NT2/D1 (cell line): Measurements from ENCODE around the gene TPSAB1.

Experiments
- DNase-seq: peaks from one replicate; pipeline ENCODE4 v3.0.0-alpha.2; 2011; ENCODE audit warnings: low read depth, low spot score
- H3K27me3 ChIP-seq: 2 replicates; pipeline ENCODE4 v1.6.0; 2011; ENCODE audit warnings: mild to moderate bottlenecking; ENCODE audit not compliant: insufficient read length, insufficient read depth
- H3K36me3 ChIP-seq: 2 replicates; pipeline ENCODE4 v1.6.1; 2011; ENCODE audit warnings: mild to moderate bottlenecking, low read length, mixed read lengths; ENCODE audit not compliant: insufficient read depth, insufficient read length
- H3K4me1 ChIP-seq: 2 replicates; pipeline ENCODE4 v1.5.1; 2011; ENCODE audit not compliant: insufficient read depth, insufficient read length
- H3K4me3 ChIP-seq: 2 replicates; pipeline ENCODE4 v1.5.1; 2011; ENCODE audit warnings: low read depth; ENCODE audit not compliant: insufficient read length
- H3K9ac ChIP-seq: 2 replicates; pipeline ENCODE4 v1.6.0; 2011; ENCODE audit warnings: low read depth; ENCODE audit not compliant: insufficient read length
- H3K9me3 ChIP-seq: 2 replicates; pipeline ENCODE4 v1.5.1; 2011; ENCODE audit warnings: mild to moderate bottlenecking, low read length; ENCODE audit not compliant: insufficient read depth
- SUZ12 ChIP-seq: IDR thresholded peaks from 2 replicates; pipeline ENCODE4 v1.6.1; 2011; ENCODE audit not compliant: insufficient read length, insufficient read depth; ENCODE audit errors: extremely low read depth
- YY1 ChIP-seq: IDR thresholded peaks from 2 replicates; pipeline ENCODE4 v1.6.1; 2011; ENCODE audit not compliant: insufficient read length, insufficient read depth
- ZNF274 ChIP-seq: IDR thresholded peaks from 2 replicates; pipeline ENCODE4 v1.6.1; 2011; ENCODE audit warnings: mild to moderate bottlenecking, low read depth, low read length

Gene TPSAB1

DNA sequence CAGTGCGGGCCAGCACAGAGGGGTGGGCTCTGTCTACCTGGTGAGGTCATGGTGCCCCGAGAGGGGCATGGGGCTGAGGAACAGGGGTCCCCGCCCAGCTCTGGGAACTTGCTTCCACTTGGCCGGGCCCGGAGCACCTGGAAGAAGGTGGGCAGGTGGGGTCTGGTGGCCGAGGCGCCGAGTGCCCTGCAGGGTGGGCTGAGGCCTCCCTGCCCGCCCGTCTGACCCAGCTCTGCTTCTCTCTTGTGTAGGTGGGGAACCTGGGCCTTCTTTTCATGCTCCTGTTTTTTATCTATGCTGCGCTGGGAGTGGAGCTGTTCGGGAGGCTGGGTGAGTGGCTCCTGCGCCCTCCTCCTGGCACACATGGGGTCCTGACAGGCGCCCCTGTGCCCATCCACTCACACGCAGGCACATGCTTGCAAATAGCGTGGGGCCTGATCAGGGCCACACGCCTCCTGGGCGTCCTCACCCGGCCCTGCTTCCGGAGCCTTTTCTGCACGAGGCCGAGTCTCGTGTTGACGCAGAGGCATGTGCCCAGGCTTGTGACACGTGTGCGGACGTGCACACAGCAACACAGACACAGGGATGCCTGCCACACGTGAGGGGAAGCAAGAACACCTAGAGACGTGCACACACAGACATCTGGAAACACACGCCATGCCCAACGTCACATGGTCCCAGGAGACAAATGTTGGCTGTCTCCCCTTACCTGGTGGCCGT, 23.7 kb upstream of the TPSAB1 start:
- H3K36me3 ChIP-seq: peaks cover 92% of the 10 kb centered on the region
- no peak for DNase-seq
- H3K4me3 ChIP-seq: no peak overlapping the region
- no peak overlapping the region for H3K9ac ChIP-seq
- H3K9me3 ChIP-seq: no peaks in the 10 kb centered on the region
- H3K4me1 ChIP-seq: no peaks in the 10 kb centered on the region
- no peak for TF ChIP-seq YY1
- no peak for TF ChIP-seq SUZ12
- TF ChIP-seq ZNF274: no peak
- no peaks in the 10 kb centered on the region for H3K27me3 ChIP-seq

- H3K4me1 ChIP-seq: no peaks in the 10 kb centered on the region
- H3K4me3 ChIP-seq: no peak overlapping the region
- H3K9ac ChIP-seq: no peak overlapping the region
- DNase-seq: no peak
- no peaks in the 10 kb centered on the region for H3K9me3 ChIP-seq
- TF ChIP-seq SUZ12 (no peak), YY1 (no peak), ZNF274 (no peak)
- H3K36me3 ChIP-seq: peaks cover 93% of the 10 kb centered on the region
- H3K27me3 ChIP-seq: no peaks in the 10 kb centered on the region
Measured at GRCh38 chr16:1217526-1217925, 23.0 kb upstream of the TPSAB1 start.

GRCh38 chr16:1218061-1218929, 22.2 kb upstream of the TPSAB1 start:
- Histone ChIP-seq H3K4me3 (no peak overlapping the region), H3K27me3 (no peaks in the 10 kb centered on the region), H3K9me3 (no peaks in the 10 kb centered on the region), H3K9ac (no peak overlapping the region), H3K36me3 (peaks cover 89% of the 10 kb centered on the region), H3K4me1 (no peaks in the 10 kb centered on the region)
- TF ChIP-seq ZNF274: no peak
- DNase-seq: no peak

- Histone ChIP-seq H3K4me3 (no peak overlapping the region), H3K4me1 (no peaks in the 10 kb centered on the region), H3K9ac (no peak overlapping the region), H3K9me3 (no peaks in the 10 kb centered on the region), H3K27me3 (no peaks in the 10 kb centered on the region), H3K36me3 (peaks cover 88% of the 10 kb centered on the region)
- no peak for TF ChIP-seq YY1
- TF ChIP-seq ZNF274: no peak
- TF ChIP-seq SUZ12: no peak
- DNase-seq: no peak
Measured at GRCh38 chr16:1218930-1219611, 21.4 kb upstream of the TPSAB1 start.

DNA sequence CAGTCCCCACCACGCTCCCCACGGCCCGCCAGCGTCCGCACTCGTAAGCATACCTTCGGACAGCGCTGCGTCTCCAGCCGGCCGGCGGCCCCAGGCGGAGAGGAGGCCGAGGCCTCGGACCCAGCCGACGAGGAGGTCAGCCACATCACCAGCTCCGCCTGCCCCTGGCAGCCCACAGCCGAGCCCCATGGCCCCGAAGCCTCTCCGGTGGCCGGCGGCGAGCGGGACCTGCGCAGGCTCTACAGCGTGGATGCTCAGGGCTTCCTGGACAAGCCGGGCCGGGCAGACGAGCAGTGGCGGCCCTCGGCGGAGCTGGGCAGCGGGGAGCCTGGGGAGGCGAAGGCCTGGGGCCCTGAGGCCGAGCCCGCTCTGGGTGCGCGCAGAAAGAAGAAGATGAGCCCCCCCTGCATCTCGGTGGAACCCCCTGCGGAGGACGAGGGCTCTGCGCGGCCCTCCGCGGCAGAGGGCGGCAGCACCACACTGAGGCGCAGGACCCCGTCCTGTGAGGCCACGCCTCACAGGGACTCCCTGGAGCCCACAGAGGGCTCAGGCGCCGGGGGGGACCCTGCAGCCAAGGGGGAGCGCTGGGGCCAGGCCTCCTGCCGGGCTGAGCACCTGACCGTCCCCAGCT, 20.3 kb upstream of the TPSAB1 start:
- Histone ChIP-seq H3K36me3 (peaks cover 77% of the 10 kb centered on the region), H3K27me3 (no peaks in the 10 kb centered on the region), H3K9ac (no peak overlapping the region), H3K9me3 (no peaks in the 10 kb centered on the region), H3K4me1 (no peaks in the 10 kb centered on the region), H3K4me3 (no peak overlapping the region)
- no peak for DNase-seq
- TF ChIP-seq SUZ12 (no peak), YY1 (no peak), ZNF274 (no peak)

GRCh38 chr16:1220841-1221627, 19.5 kb upstream of the TPSAB1 start:
- peaks cover 70% of the 10 kb centered on the region for H3K36me3 ChIP-seq

More at GRCh38 chr16:1220841-1221627, 19.5 kb upstream of the TPSAB1 start:
- TF ChIP-seq YY1 (no peak), ZNF274 (no peak), SUZ12 (no peak)
- H3K4me1 ChIP-seq: no peaks in the 10 kb centered on the region
- no peaks in the 10 kb centered on the region for H3K27me3 ChIP-seq
- H3K9me3 ChIP-seq: no peaks in the 10 kb centered on the region
- no peak for DNase-seq
- no peak overlapping the region for H3K4me3 ChIP-seq
- H3K9ac ChIP-seq: no peak overlapping the region
